SH-SY5Y (cell line): Measurements from ENCODE around the gene SLC19A1.

Experiments
- GATA2 ChIP-seq: IDR thresholded peaks from 2 replicates; pipeline ENCODE4 v1.6.1; 2011; ENCODE audit warnings: mild to moderate bottlenecking, low read depth, low read length
- GATA3 ChIP-seq: IDR thresholded peaks from 2 replicates; pipeline ENCODE4 v1.6.1; 2011; ENCODE audit warnings: low read depth, mild to moderate bottlenecking, low read length, moderate library complexity

- TF ChIP-seq GATA2 (no peak), GATA3 (no peak)
Measured at GRCh38 chr21:45463871-45464270, 78.4 kb downstream of the SLC19A1 start.
